CD14-positive monocyte (primary cell): ENCODE results near the gene FUS. TPM values are rescaled to one million over a fixed set of nuclear protein-coding genes. Genes with fewer than 3 reads are reported as not detected.
"Not testable (repeated sequence)": the region's sequence is repeated elsewhere in the genome, so short reads cannot be mapped to it uniquely, and the experiment has no call there.

ENCODE experiments used
- DNase-seq, 3 donors: peaks; one replicate each; pipeline ENCODE4 v3.0.0-alpha.2; 2011 to 2022
- H2AFZ ChIP-seq: 2 replicates; pipeline ENCODE4 v1.6.0; 2012; ENCODE audit warnings: mild to moderate bottlenecking, low read depth, low read length, inconsistent platforms; ENCODE audit not compliant: insufficient read depth, poor library complexity, severe bottlenecking
- H3K27ac ChIP-seq, 2 donors: 1 replicate in 1 of 2; 2 replicates in 1 of 2; pipeline ENCODE4 v1.5.1; 2012 to 2013; ENCODE audit warnings: low read length in 2 of 2, control low read depth in 1 of 2, inconsistent platforms in 1 of 2, low read depth in 1 of 2, mild to moderate bottlenecking in 1 of 2
- H3K27me3 ChIP-seq, 2 donors: one replicate each; pipeline versions ENCODE4 v1.6.0 to v1.6.1; 2011 to 2013; ENCODE audit warnings: low read length in 2 of 2; ENCODE audit not compliant: control insufficient read depth in 2 of 2, insufficient read depth in 2 of 2
- H3K36me3 ChIP-seq, 2 donors: replicated peaks in 1 of 2; 1 replicate in 1 of 2; 2 replicates in 1 of 2; pipeline versions ENCODE4 v1.5.1 to v1.6.1; 2012 to 2013; ENCODE audit warnings: low read length in 2 of 2, control low read depth in 1 of 2, inconsistent platforms in 1 of 2, mild to moderate bottlenecking in 1 of 2; ENCODE audit not compliant: insufficient read depth in 2 of 2, control insufficient read depth in 1 of 2
- H3K4me1 ChIP-seq, 2 donors: 1 replicate in 1 of 2; 2 replicates in 1 of 2; pipeline versions ENCODE4 v1.5.1 to v1.6.1; 2012 to 2013; ENCODE audit warnings: low read length in 2 of 2, control low read depth in 1 of 2, inconsistent platforms in 1 of 2, mild to moderate bottlenecking in 1 of 2, moderate library complexity in 1 of 2; ENCODE audit not compliant: insufficient read depth in 2 of 2, control insufficient read depth in 1 of 2
- H3K4me2 ChIP-seq: replicated peaks from 2 replicates; pipeline ENCODE3; 2012; ENCODE audit warnings: low read length, moderate library complexity, mild to moderate bottlenecking; ENCODE audit not compliant: poor library complexity, severe bottlenecking; ENCODE audit errors: extremely low read depth
- H3K4me3 ChIP-seq, 3 experiments: fragments of 200-600 bp in 1 of 3; sonication (generic) in 1 of 3; replicated peaks in 1 of 3; 1 replicate in 2 of 3; 2 replicates in 1 of 3; pipeline ENCODE4 v1.5.1; 2011 to 2013; ENCODE audit warnings: low read length in 3 of 3, mild to moderate bottlenecking in 3 of 3, control low read depth in 2 of 3, low read depth in 2 of 3, inconsistent platforms in 1 of 3, moderate library complexity in 1 of 3
- H3K79me2 ChIP-seq: 2 replicates; pipeline ENCODE4 v1.6.0; 2012; ENCODE audit warnings: mild to moderate bottlenecking, control low read depth, inconsistent platforms, low read length, moderate library complexity; ENCODE audit not compliant: insufficient read depth
- H3K9ac ChIP-seq: 2 replicates; pipeline ENCODE4 v1.6.0; 2017; ENCODE audit warnings: low read length, mild to moderate bottlenecking; ENCODE audit not compliant: insufficient read depth, poor library complexity, severe bottlenecking
- H3K9me3 ChIP-seq, 2 donors: replicated peaks in 1 of 2; 1 replicate in 1 of 2; 2 replicates in 1 of 2; pipeline versions ENCODE4 v1.5.1 to v1.6.1; 2012 to 2013; ENCODE audit warnings: low read length in 2 of 2, control low read depth in 1 of 2; ENCODE audit not compliant: control insufficient read depth in 1 of 2, insufficient read depth in 1 of 2
- H4K20me1 ChIP-seq: 2 replicates; pipeline ENCODE4 v1.6.0; 2012; ENCODE audit warnings: mild to moderate bottlenecking, low read length, control low read depth, moderate library complexity; ENCODE audit not compliant: insufficient read depth
- H3K27ac Mint-ChIP-seq, 7 donors: one replicate each; pipeline ENCODE4 v1.8.0; 2020; ENCODE audit warnings: mild to moderate bottlenecking in 7 of 7, mixed read lengths in 7 of 7, moderate library complexity in 6 of 7, inconsistent platforms in 2 of 7
- H3K27me3 Mint-ChIP-seq, 3 donors: one replicate each; pipeline ENCODE4 v1.8.0; 2021 to 2022; ENCODE audit warnings: low read depth in 3 of 3, mild to moderate bottlenecking in 3 of 3, mixed read lengths in 3 of 3, moderate library complexity in 3 of 3, inconsistent platforms in 1 of 3
- H3K36me3 Mint-ChIP-seq, 2 donors: one replicate each; pipeline ENCODE4 v1.8.0; 2020; ENCODE audit warnings: mixed read lengths in 2 of 2, inconsistent platforms in 1 of 2, mild to moderate bottlenecking in 1 of 2
- H3K4me1 Mint-ChIP-seq: one replicate; pipeline ENCODE4 v1.8.0; 2020; ENCODE audit warnings: mild to moderate bottlenecking, mixed read lengths
- H3K4me3 Mint-ChIP-seq, 2 donors: one replicate each; pipeline ENCODE4 v1.8.0; 2020; ENCODE audit warnings: mild to moderate bottlenecking in 2 of 2, mixed read lengths in 2 of 2, moderate library complexity in 1 of 2
- H3K9me3 Mint-ChIP-seq, 7 donors: one replicate each; pipeline ENCODE4 v1.8.0; 2020 to 2022; ENCODE audit warnings: mixed read lengths in 7 of 7, mild to moderate bottlenecking in 6 of 7, moderate library complexity in 6 of 7, inconsistent platforms in 2 of 7
- CTCF ChIP-seq: fragments of 200-600 bp; IDR thresholded peaks from one replicate; pipeline ENCODE4 v1.8.0; 2022; ENCODE audit warnings: antibody characterized with exemption, mild to moderate bottlenecking
- WGBS: methylation state at CpG from one replicate; pipeline ENCODE4 v1.1.5; 2013; ENCODE audit warnings: missing lambda C conversion rate; ENCODE audit not compliant: insufficient coverage; 5-methylcytosine and 5-hydroxymethylcytosine counted together
- intact Hi-C, 2 donors: fragments of 100-400 bp; cut with micrococcal nuclease; formaldehyde crosslinking; loops; one replicate each; pipeline versions ENCODE4 v1.15.0 to v1.15.1; 2023
- polyA plus RNA-seq, 3 donors: library from polyadenylated mRNA; depleted of rRNA in 1 of 3; unstranded in 2 of 3; stranded (reverse) in 1 of 3; fragments of 300-500 nt in 2 of 3; fragments of >200 nt in 1 of 3; fragmentation: Illumina TruSeq in 2 of 3; gene quantifications; 1 replicate in 2 of 3; 2 replicates in 1 of 3; pipeline ENCODE4 v1.2.3, GENCODE V29; 2012 to 2021

The FUS gene
- polyA plus RNA-seq, 3 donors: 54.9 to 246 (median 78.5) TPM

GRCh38 chr16:31149332-31149731 lies 30.6 kb upstream of the FUS start:
- intact Hi-C loops: loop anchor here (10.0 kb wide), 2 partner anchors 55 to 155 kb away; partner anchors contain the start of gene VKORC1 (in 1 of the 2)
- peaks cover 48% of the 10 kb centered on the region for H3K4me1 Mint-ChIP-seq
- no peaks in the 10 kb centered on the region for H3K36me3 ChIP-seq
- peak in 2 of 3 donors; percentile 8 to 21 for DNase-seq
- no peak for TF ChIP-seq CTCF
- H2AFZ ChIP-seq: peak overlapping the region; percentile 74
- WGBS: 25% methylated on average over 4 of the region's 5 CpGs
- peak overlapping the region in 1 of 2 donors; percentile 67 for H3K4me3 Mint-ChIP-seq
- H3K79me2 ChIP-seq: no peaks in the 10 kb centered on the region
- H3K36me3 Mint-ChIP-seq: no peaks in the 10 kb centered on the region
- H3K9ac ChIP-seq: peak overlapping the region; percentile 39
- H3K4me3 ChIP-seq: peak overlapping the region in 1 of 3 experiments; percentile 30
- H3K4me1 ChIP-seq: peaks cover 46 to 52% of the 10 kb centered on the region in 2 donors
- H4K20me1 ChIP-seq: no peaks in the 10 kb centered on the region
- H3K4me2 ChIP-seq: peak overlapping the region; percentile 41
- H3K27ac Mint-ChIP-seq: peak overlapping the region; percentile 45 to 88 (median 80)
- H3K27ac ChIP-seq: peak overlapping the region; percentile 74 to 76
- no peaks in the 10 kb centered on the region for H3K9me3 ChIP-seq
- H3K27me3 ChIP-seq: no peaks in the 10 kb centered on the region
- H3K9me3 Mint-ChIP-seq: peaks cover 0 to 8% (median 0%) of the 10 kb centered on the region in 7 donors
- H3K27me3 Mint-ChIP-seq: peaks cover 2 to 5% (median 2%) of the 10 kb centered on the region in 3 donors

GRCh38 chr16:31149894-31150890 lies 29.7 kb upstream of the FUS start, which contains the start of gene PRSS36:
Gene PRSS36, minus strand, starts transcription at chr16:31150066. Its CDS starts 31 bp downstream, at chr16:31150035.
- Histone ChIP-seq H3K4me1 (peaks cover 45 to 52% of the 10 kb centered on the region in 2 donors), H2AFZ (peak within 1 kb of the TSS; percentile 74), H3K4me2 (peak within 1 kb of the TSS; percentile 41), H3K4me3 (peak within 1 kb of the TSS in 1 of 3 experiments; percentile 30), H3K79me2 (no peaks in the 10 kb centered on the region), H4K20me1 (no peaks in the 10 kb centered on the region), H3K27ac (peak within 1 kb of the TSS; percentile 74 to 76), H3K27me3 (no peaks in the 10 kb centered on the region), H3K9me3 (no peaks in the 10 kb centered on the region), H3K9ac (peak within 1 kb of the TSS; percentile 39), H3K36me3 (no peaks in the 10 kb centered on the region)
- no peak for TF ChIP-seq CTCF
- Mint-ChIP-seq H3K27ac (peak within 1 kb of the TSS; percentile 73 to 89 (median 87)), H3K4me3 (peak within 1 kb of the TSS in 1 of 2 donors; percentile 67), H3K36me3 (no peaks in the 10 kb centered on the region), H3K9me3 (peaks cover 0 to 5% (median 0%) of the 10 kb centered on the region in 7 donors), H3K4me1 (peaks cover 46% of the 10 kb centered on the region), H3K27me3 (peaks cover 0 to 5% (median 4%) of the 10 kb centered on the region in 3 donors)
- 44% methylated on average over 6 of the region's 11 CpGs for WGBS
- DNase-seq: peak; percentile 49 to 82 (median 77)
- intact Hi-C loops: loop anchor here (10.0 kb wide), 4 partner anchors 55 to 165 kb away; partner anchors contain the start of genes HSD3B7 (in 1 of the 2), PYDC1 (in 1 of the 2), TRIM72 (in 1 of the 2) and VKORC1 (in 1 of the 2)

- peak overlapping the region in 1 of 3 experiments; percentile 30 for H3K4me3 ChIP-seq
- Mint-ChIP-seq H3K27ac (peak overlapping the region; percentile 73 to 89 (median 85)), H3K4me1 (peaks cover 39% of the 10 kb centered on the region), H3K4me3 (peak overlapping the region in 1 of 2 donors; percentile 60)
- H3K27ac ChIP-seq: peak overlapping the region; percentile 74 to 76
- not testable (repeated sequence) for H3K79me2 ChIP-seq, H3K27me3 Mint-ChIP-seq, H3K9me3 ChIP-seq, H3K36me3 Mint-ChIP-seq, H4K20me1 ChIP-seq, H3K27me3 ChIP-seq, H3K9ac ChIP-seq, H3K9me3 Mint-ChIP-seq, H2AFZ ChIP-seq, H3K36me3 ChIP-seq
- H3K4me1 ChIP-seq: peaks cover 38 to 45% of the 10 kb centered on the region in 2 donors
- intact Hi-C loops: loop anchor here (10.0 kb wide), 2 partner anchors 64 to 166 kb away; partner anchors contain the start of genes HSD3B7 (in 1 of the 2), PYDC1 (in 1 of the 2) and TRIM72 (in 1 of the 2)
- no CpG with 5 or more reads among the region's 6 CpGs for WGBS
- peak overlapping the region; percentile 41 for H3K4me2 ChIP-seq
- DNase-seq: peak in 2 of 3 donors; percentile 16 to 42
These were observed 29.0 kb upstream of the FUS start for GRCh38 chr16:31150976-31151375.
